Measurements from ENCODE around the gene NEURL1B.

The NEURL1B gene

GRCh38 chr5:172638209-172638768, 2.8 kb upstream of the NEURL1B start:
- TF ChIP-seq CTCF (IDR thresholded peaks at IDR 0.05; ENCODE audit: low read depth, low read length, missing control alignments), result no peak
- in situ Hi-C loops (cut with HindIII; ENCODE audit: low sequenced_read_pairs), result no loop called here
- no peak for DNase-seq (ENCODE audit: low read depth)
- H3K4me3 ChIP-seq (ENCODE audit: low read depth, low read length), result no peak overlapping the region

GRCh38 chr5:172640139-172640538, 924 bp upstream of the NEURL1B start:
- in situ Hi-C loops (cut with HindIII; ENCODE audit: low sequenced_read_pairs), result loop anchor here (5.0 kb wide), 1 partner anchor 42 kb away; no protein-coding TSS in a partner anchor
- no peak for DNase-seq (ENCODE audit: low read depth)
- H3K4me3 ChIP-seq (ENCODE audit: low read depth, low read length), result no peak overlapping the region
- TF ChIP-seq CTCF (IDR thresholded peaks at IDR 0.05; ENCODE audit: low read depth, low read length, missing control alignments), result no peak

- no peak for DNase-seq (ENCODE audit: low read depth)
- TF ChIP-seq CTCF (IDR thresholded peaks at IDR 0.05; ENCODE audit: low read depth, low read length, missing control alignments), result peak; percentile 6
- peak overlapping the region; percentile 51 for H3K4me3 ChIP-seq (ENCODE audit: low read depth, low read length)
- in situ Hi-C loops (cut with HindIII; ENCODE audit: low sequenced_read_pairs), result loop anchor here (5.0 kb wide), 1 partner anchor 41 kb away; no protein-coding TSS in a partner anchor
These were observed 442 bp downstream of the NEURL1B start for GRCh38 chr5:172641359-172642050.

- H3K4me3 ChIP-seq (ENCODE audit: low read depth, low read length), result peak overlapping the region; percentile 51
- in situ Hi-C loops (cut with HindIII; ENCODE audit: low sequenced_read_pairs), result loop anchor here (5.0 kb wide), 1 partner anchor 40 kb away; no protein-coding TSS in a partner anchor
- no peak for TF ChIP-seq CTCF (IDR thresholded peaks at IDR 0.05; ENCODE audit: low read depth, low read length, missing control alignments)
- no peak for DNase-seq (ENCODE audit: low read depth)
These were observed 967 bp downstream of the NEURL1B start for GRCh38 chr5:172642051-172642409.

GRCh38 chr5:172642486-172642885, 1.4 kb downstream of the NEURL1B start:
- in situ Hi-C loops (cut with HindIII; ENCODE audit: low sequenced_read_pairs), result loop anchor here (5.0 kb wide), 1 partner anchor 40 kb away; no protein-coding TSS in a partner anchor
- TF ChIP-seq CTCF (IDR thresholded peaks at IDR 0.05; ENCODE audit: low read depth, low read length, missing control alignments), result no peak
- H3K4me3 ChIP-seq (ENCODE audit: low read depth, low read length), result no peak overlapping the region
- no peak for DNase-seq (ENCODE audit: low read depth)

GRCh38 chr5:172642926-172643871, 2.1 kb downstream of the NEURL1B start:
- no peak overlapping the region for H3K4me3 ChIP-seq (ENCODE audit: low read depth, low read length)
- no peak for DNase-seq (ENCODE audit: low read depth)
- in situ Hi-C loops (cut with HindIII; ENCODE audit: low sequenced_read_pairs), result loop anchor here (5.0 kb wide), 1 partner anchor 39 kb away; no protein-coding TSS in a partner anchor
- no peak for TF ChIP-seq CTCF (IDR thresholded peaks at IDR 0.05; ENCODE audit: low read depth, low read length, missing control alignments)
